Eye (tissue), 1 donor: Measurements from ENCODE around the gene ZBBX.
A peak's percentile ranks its signal among the peaks of the same experiment; 100 is the strongest.

Source experiments
- DNase-seq: peaks from one replicate; pipeline ENCODE4 v3.0.0-alpha.2; 2015

ZBBX gene

GRCh38 chr3:167306319-167306718 is 73.8 kb downstream of the ZBBX start:
- no peak for DNase-seq

- no peak for DNase-seq
These were observed 74.7 kb downstream of the ZBBX start for GRCh38 chr3:167305340-167305890.

DNA sequence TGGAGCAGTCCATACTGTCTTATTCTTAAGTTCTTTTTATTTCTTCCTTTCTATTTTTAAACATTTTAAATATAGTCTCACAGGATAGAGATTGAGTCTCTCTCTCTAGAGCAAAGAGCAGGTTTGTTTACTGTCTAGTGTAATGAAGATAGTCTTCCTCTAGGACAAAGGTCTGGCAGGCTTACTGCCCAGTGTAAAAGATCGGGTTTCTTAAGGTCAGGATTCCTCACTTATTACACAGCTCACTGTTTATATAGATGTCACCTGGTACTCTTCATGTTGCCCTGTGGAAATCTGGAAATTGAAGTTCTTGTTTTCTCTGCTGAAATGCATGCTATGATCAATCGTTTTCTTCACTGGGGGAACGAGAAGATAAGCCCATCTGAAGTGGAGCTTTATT is 76.0 kb downstream of the ZBBX start:
- no peak for DNase-seq

GRCh38 chr3:167302678-167303077 is 77.4 kb downstream of the ZBBX start:
- DNase-seq: no peak

- no peak for DNase-seq
These were observed 79.9 kb downstream of the ZBBX start for GRCh38 chr3:167300207-167300606.

DNA sequence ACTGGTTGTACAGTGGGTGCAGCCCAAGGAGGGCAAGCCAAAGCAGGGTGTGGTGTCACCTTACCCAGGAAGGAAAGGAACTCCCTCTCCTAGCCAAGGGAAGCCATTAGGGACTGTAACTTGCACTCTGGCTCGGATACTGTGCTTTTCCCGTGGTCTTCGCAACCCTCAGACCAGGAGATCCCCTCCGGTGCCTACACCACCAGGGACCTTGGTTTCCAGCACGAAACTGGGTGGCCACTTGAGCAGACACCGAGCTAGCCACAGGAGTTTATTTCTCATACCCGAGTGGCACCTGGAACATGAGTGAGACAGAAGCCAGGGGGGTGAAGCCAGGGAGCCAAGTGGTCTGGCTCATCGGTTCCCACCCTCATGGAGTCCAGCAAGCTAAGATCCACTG is 90.7 kb downstream of the ZBBX start:
- no peak for DNase-seq

- DNase-seq: no peak
These were observed 91.4 kb downstream of the ZBBX start for GRCh38 chr3:167288737-167289136.

- DNase-seq: no peak
These were observed 92.8 kb downstream of the ZBBX start for GRCh38 chr3:167287308-167287707.

DNA sequence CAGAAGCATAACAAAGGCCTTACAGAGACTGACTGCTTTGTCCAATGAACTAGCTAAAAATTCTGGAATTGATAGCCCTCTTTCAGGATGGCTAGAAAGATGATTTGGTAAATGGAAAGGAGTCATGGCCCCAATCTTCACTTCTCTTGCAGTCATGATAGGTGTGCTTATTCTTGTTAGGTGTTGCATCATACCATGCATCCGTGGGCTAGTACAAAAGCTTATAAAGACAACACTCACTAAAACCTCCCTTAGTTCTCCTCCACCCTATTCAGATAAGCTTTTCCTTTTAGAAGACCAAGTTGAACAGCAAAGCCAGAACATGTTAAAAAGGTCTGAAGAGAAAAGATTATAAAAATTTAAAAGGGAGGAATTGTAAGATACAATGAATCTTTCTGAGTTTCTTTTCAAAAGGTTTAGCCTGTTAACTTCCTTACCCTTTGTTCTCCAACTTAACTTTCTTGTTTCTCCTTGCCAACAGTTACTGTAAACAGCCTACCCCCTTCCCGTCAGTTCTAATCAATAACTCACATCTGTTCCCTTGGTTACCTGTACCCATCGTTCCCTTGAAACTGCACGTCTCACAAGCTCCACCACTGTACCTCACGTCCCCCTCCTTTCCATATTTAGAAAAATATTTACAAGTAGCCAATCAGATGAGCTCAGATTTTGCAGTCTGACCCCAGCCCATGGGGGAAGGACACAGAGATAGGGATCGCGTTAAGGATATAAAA is 105.8 kb downstream of the ZBBX start:
- no peak for DNase-seq

DNA sequence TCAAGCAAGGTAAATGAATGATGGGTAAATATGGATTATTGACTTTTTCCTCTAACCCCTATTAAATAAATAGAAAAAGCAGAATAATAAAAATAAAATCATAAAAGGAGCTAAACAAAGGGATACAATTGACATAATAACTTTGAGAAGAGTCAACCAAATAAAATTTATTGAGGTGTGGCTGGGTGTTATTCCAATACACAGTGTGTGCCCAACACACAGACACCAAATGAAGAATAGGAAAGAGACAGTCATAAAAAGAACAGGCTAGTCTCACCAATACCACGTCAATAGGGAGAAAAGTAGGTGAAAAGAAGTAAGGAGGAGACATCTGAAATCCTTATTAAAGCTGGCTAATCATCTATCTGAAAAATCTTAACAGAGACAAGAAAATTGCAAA is 127.1 kb downstream of the ZBBX start:
- no peak for DNase-seq

DNA sequence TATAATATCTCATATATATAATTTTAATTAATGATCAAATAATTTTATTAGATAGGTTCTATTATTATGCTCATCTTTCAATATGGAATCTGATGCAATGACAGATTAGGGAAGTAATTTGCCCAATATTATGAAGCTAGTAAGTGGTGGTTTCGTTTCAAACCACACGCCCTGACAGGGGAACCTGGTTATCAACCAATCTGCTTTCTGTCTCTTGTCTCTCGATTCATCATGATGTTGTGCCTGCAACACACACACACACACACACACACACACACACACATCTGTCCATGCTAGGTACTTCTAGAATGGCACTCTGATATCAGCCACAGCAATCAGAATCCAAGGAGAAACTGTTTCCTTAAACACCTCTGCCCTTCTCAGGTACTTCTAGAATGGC is 128.4 kb downstream of the ZBBX start:
- no peak for DNase-seq

DNA sequence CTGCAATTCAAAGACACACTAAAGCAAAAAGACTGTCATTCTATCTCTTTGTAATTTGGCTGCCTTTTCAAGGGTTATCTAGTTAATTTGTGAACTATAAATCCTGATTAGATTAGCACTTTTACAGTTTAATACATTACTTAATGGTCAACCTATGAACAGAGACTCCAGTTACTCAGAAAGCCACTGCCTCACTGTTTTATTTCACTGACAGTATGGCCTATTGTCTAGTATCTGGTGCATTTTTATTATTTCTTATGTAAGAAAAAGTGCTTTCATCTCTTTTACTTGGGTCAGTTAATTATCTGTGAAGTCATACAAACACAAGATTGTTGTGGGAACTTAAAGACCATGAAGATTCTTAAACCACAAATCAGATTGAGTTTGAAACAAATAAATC is 133.8 kb downstream of the ZBBX start:
- DNase-seq: no peak

DNA sequence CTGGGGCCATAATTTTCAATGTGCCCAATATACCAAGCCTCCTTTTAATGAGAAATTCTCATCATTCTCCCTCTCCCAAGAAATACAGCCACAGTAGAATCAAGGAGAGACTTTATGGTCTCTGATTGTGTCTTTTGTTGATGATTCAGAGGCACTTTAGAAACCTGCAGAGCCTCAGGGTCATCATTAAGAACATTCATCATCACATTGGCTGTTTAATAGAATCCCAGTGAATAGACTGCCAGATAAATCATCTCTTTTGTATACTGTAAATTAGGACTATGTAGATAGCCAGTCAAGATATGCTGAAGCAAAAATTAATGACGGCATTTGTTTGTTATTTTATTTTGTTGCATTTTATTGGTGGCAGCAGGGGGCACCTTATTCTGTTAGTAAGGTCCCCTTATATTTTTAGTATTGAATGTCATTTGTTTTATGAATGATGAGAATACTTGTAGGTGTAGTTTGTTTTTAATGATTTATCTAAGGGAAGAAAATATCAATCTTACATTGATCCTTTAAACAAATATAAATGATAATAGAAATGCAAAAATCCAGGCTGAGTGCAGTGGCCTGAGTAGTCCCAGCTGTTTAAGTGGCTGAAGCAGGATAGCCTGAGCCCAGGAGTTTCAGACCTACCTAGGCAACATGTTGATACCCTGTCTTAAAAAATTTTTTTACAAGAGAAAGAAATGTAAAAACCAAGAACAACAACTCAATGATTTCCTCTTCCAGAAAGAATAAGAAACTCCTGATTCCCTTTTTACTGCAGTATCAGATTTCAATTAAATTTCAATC is 138.8 kb downstream of the ZBBX start:
- DNase-seq: no peak

- no peak for DNase-seq
These were observed 152.0 kb downstream of the ZBBX start for GRCh38 chr3:167228135-167228534.

- DNase-seq: no peak
These were observed 154.3 kb downstream of the ZBBX start for GRCh38 chr3:167225821-167226220.

DNA sequence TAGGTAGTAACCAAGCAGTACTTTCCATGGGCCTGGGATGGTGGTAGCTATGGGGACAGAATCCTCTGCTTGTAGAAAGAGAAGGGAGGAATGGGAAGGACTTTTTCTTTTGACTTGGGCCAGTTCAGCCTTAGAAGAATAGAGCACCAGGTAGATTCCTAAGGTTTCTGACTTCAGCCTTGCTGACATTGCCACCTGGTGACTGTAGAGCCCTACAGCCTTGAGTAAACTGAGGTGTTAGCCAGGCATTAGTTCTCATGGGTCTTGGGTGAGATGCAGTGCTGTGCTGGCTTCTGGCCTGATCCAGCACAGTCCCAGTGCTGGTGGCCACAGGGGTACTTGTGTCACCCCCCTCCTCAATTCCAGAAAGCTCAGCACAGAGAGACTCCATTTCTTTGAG is 171.1 kb downstream of the ZBBX start:
- DNase-seq: no peak

DNA sequence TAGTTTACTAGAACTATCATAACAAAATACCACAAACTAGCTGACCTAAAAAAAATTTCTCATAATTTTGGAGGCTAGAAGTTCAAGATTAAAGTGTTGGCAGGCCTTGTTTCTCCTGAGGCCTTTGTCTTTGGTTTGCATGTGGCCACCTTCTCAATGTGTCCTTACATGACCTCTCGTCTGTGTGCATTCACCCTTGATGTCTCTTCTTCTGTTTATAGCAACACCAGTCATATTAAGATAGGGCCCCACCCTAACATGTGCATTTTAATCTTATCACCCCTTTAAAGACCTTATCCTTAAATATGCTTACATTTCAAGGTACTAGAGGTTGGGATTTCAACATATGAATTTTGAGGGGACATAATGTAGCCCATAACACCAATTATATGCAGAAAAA is 177.0 kb downstream of the ZBBX start:
- DNase-seq: no peak

DNA sequence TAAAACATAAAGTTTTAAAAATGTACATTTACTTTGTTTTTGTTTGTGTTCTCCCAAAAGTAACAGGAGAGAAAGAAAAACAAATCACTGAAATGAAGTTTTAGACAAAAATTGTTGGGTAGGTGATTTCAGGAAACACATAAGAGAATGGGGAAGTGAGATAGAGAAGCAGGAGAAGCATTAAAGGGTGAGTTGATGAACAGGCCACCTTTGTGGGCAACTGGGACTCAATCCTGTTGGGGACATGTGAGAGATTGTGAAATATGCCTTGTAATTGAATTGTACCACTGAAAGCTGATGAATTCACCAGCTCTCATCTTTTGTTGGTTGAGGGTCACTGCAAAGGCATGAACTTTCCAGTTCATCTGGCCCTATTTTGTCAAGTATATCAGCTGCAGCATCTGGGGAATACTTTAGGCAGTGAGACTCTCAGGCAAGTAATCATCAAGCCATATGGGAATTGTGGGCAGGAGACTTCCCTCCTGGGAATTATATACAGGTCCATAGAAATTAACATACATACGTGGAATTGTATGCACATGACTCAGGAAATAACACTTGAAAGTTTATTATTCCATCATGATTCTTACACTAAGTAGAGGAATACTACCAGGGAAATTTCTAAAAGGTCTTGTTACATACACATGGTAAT is 181.0 kb downstream of the ZBBX start:
- peak; percentile 30 for DNase-seq
